HG03025 (cell line): ENCODE results near the gene ASB4.

ENCODE experiments used
- ATAC-seq: cut with Tn5 transposase; IDR thresholded peaks from one replicate; pipeline ENCODE4 v1.9.1; 2021; ENCODE audit warnings: mild to moderate bottlenecking, moderate library complexity; ENCODE audit not compliant: unreplicated experiment, low FRiP score

ASB4 gene

GRCh38 chr7:95589766-95590165, 104.0 kb downstream of the ASB4 start:
- no peak for ATAC-seq
